Measurements from ENCODE around the gene SLC4A8. TPM values are rescaled to one million over a fixed set of nuclear protein-coding genes. Genes with fewer than 3 reads are reported as not detected.
A peak's percentile ranks its signal among the peaks of the same experiment; 100 is the strongest.

The SLC4A8 gene
- total RNA-seq, 1 experiment from 2014 or later, result 26.3 TPM

DNA sequence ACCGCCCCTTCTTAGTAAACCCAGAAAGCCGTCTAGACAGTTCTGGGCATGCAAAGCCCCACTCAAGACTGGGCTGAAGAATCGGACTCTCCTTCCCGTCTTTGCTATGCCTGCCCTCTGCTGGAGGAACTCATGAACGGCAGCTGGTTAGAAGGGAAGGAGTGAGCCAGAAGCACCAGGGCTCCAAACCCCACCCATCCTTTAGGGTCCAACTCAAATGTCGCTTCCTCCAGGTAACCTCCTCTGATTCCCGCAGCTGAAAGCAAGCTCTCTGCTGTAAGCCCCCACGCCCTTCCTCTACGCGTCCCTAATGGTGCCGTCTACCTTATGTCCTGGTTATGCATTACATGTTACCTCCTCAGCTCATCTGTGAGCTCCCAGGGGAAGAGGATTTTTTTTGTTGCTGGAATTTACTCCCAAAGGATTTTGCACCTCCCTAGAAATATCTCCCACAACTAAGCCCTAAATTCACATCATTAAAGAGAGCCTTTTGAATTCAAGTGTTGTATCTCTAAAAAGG lies 107.4 kb downstream of the SLC4A8 start:
- H2AFZ ChIP-seq (ENCODE audit: low read length), result no peak overlapping the region

More for the DNA sequence above, 107.4 kb downstream of the SLC4A8 start:
- Mint-ChIP-seq H3K4me1 (peaks cover 39 to 40% of the 10 kb centered on the region in 2 experiments), H3K36me3 (ENCODE audit: insufficient read depth in 1 of 3, low read depth in 3 of 3) (no peaks in the 10 kb centered on the region), H3K4me3 (peak overlapping the region in 1 of 2 experiments; percentile 51; a peak in 2 of 5 replicates), H3K27ac (no peak overlapping the region), H3K9me3 (no peaks in the 10 kb centered on the region), H3K27me3 (ENCODE audit: low read depth) (peaks cover 6% of the 10 kb centered on the region)
- Histone ChIP-seq H4K8ac (replicated peaks; ENCODE audit: insufficient read length, low read depth, low read length) (no peak overlapping the region), H3K14ac (ENCODE audit: insufficient read depth, low read length) (no peak overlapping the region), H3K23ac (ENCODE audit: insufficient read length, low read depth, low read length) (no peak overlapping the region), H3K18ac (ENCODE audit: insufficient read length, low read depth, low read length) (no peak overlapping the region), H2BK20ac (ENCODE audit: low read depth, low read length, poor library complexity, severe bottlenecking) (no peak overlapping the region), H2BK120ac (ENCODE audit: low read depth, low read length, poor library complexity, severe bottlenecking) (no peak overlapping the region), H2BK12ac (ENCODE audit: insufficient read length, low read depth, low read length) (no peak overlapping the region), H3K79me1 (ENCODE audit: insufficient read depth, low read depth, low read length, poor library complexity, severe bottlenecking) (no peaks in the 10 kb centered on the region), H3K56ac (ENCODE audit: insufficient read length, low read depth, low read length) (no peak overlapping the region), H3K9me3 (ENCODE audit: control insufficient read depth, low read depth, low read length) (no peaks in the 10 kb centered on the region), H3K9ac (ENCODE audit: extremely low read depth, insufficient read length, low read length) (no peak overlapping the region), H4K20me1 (ENCODE audit: control insufficient read depth, insufficient read depth, insufficient read length) (no peaks in the 10 kb centered on the region), H2BK5ac (ENCODE audit: insufficient read length, low read length) (no peak overlapping the region), H3K4me1 (ENCODE audit: insufficient read depth, low read length) (peaks cover 6% of the 10 kb centered on the region; the same call in 1 of the 2 replicates), H3K79me2 (ENCODE audit: insufficient read depth, low read length) (no peaks in the 10 kb centered on the region), H4K91ac (ENCODE audit: insufficient read length, low read depth, low read length) (no peak overlapping the region), H3K23me2 (ENCODE audit: insufficient read length, low read depth, low read length, poor library complexity, severe bottlenecking) (no peaks in the 10 kb centered on the region), H3K4me2 (ENCODE audit: insufficient read depth, insufficient read length, low read length) (peak overlapping the region; percentile 30), H4K5ac (ENCODE audit: insufficient read length, low read depth, low read length) (no peak overlapping the region), H2AK5ac (ENCODE audit: insufficient read length, low read length) (no peak overlapping the region), H2BK15ac (ENCODE audit: low read depth, low read length) (no peak overlapping the region), H3T11ph (ENCODE audit: low read length) (no peak overlapping the region), H3K27ac (ENCODE audit: insufficient read length, low read depth, low read length) (no peak overlapping the region), H3K27me3 (ENCODE audit: insufficient read depth, low read length) (no peaks in the 10 kb centered on the region), H3K4ac (ENCODE audit: low read depth, low read length) (no peak overlapping the region)
- no CpG with 5 or more reads among the region's 11 CpGs for WGBS (ENCODE audit: extremely low coverage, insufficient read length, low lambda C conversion rate)
- peak; percentile 95 for DNase-seq
- TF ChIP-seq, protein P1, sequence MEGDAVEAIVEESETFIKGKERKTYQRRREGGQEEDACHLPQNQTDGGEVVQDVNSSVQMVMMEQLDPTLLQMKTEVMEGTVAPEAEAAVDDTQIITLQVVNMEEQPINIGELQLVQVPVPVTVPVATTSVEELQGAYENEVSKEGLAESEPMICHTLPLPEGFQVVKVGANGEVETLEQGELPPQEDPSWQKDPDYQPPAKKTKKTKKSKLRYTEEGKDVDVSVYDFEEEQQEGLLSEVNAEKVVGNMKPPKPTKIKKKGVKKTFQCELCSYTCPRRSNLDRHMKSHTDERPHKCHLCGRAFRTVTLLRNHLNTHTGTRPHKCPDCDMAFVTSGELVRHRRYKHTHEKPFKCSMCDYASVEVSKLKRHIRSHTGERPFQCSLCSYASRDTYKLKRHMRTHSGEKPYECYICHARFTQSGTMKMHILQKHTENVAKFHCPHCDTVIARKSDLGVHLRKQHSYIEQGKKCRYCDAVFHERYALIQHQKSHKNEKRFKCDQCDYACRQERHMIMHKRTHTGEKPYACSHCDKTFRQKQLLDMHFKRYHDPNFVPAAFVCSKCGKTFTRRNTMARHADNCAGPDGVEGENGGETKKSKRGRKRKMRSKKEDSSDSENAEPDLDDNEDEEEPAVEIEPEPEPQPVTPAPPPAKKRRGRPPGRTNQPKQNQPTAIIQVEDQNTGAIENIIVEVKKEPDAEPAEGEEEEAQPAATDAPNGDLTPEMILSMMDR (conservative IDR thresholded peaks at IDR 0.05), result peak; percentile 96

All from H9 (cell line).